HEK293 (cell line): Measurements from ENCODE around the gene ZNF865.

Source experiments
- CTCF ChIA-PET: fragments of 350-600 bp; formaldehyde crosslinking; extraction: SDS; loops from one replicate; lab custom pipeline; 2021; ENCODE audit warnings: antibody characterized with exemption; lab: Yijun Ruan, JAX
- POLR2A ChIA-PET: fragments of 300-600 bp; formaldehyde crosslinking; extraction: SDS; loops from one replicate; lab custom pipeline; 2020; ENCODE audit warnings: antibody characterized with exemption, inconsistent platforms; lab: Yijun Ruan, JAX
- H3K27ac ChIP-seq: fragments of 200-500 bp; sonication (Bioruptor generic); 2 replicates; pipeline ENCODE4 v1.5.1; 2014; ENCODE audit warnings: low read depth, low read length, control low read depth, inconsistent platforms; ENCODE audit errors: extremely low read depth
- H3K36me3 ChIP-seq, 2 experiments: fragments of 200-500 bp in 1 of 2; sonication (Bioruptor generic) in 1 of 2; 1 replicate in 1 of 2; 2 replicates in 1 of 2; pipeline ENCODE4 v1.5.1; 2014 to 2017; ENCODE audit warnings: inconsistent platforms in 2 of 2, low read length in 2 of 2; ENCODE audit not compliant: control insufficient read depth in 2 of 2, insufficient read depth in 1 of 2
- H3K4me1 ChIP-seq: fragments of 200-500 bp; sonication (Bioruptor generic); 2 replicates; pipeline ENCODE4 v1.5.1; 2014; ENCODE audit warnings: mild to moderate bottlenecking, low read length, inconsistent platforms; ENCODE audit not compliant: control insufficient read depth, insufficient read depth
- H3K4me3 ChIP-seq: 2 replicates; pipeline ENCODE4 v1.5.1; 2011; ENCODE audit warnings: low read depth, mild to moderate bottlenecking, control low read depth, low read length, moderate library complexity
- H3K9me3 ChIP-seq: fragments of 200-500 bp; sonication (Bioruptor generic); 2 replicates; pipeline ENCODE4 v1.5.1; 2014; ENCODE audit warnings: low read depth, low read length, inconsistent platforms; ENCODE audit not compliant: control insufficient read depth, insufficient read depth
- ATF2 ChIP-seq: fragments of 450-650 bp; formaldehyde crosslinking; IDR thresholded peaks from 2 replicates; pipeline ENCODE4 v1.5.1; 2016; ENCODE audit warnings: missing biosample characterization, missing genetic modification characterization, low read depth
- FEZF1 ChIP-seq: fragments of 450-650 bp; formaldehyde crosslinking; IDR thresholded peaks from 2 replicates; pipeline ENCODE4 v1.5.1; 2016; ENCODE audit warnings: missing biosample characterization, missing genetic modification characterization
- GLIS2 ChIP-seq: fragments of 450-650 bp; formaldehyde crosslinking; IDR thresholded peaks from 2 replicates; pipeline ENCODE4 v1.5.1; 2016; ENCODE audit warnings: missing biosample characterization, missing genetic modification characterization
- KLF7 ChIP-seq: fragments of 450-650 bp; formaldehyde crosslinking; IDR thresholded peaks from 2 replicates; pipeline ENCODE4 v1.5.1; 2016; ENCODE audit warnings: missing biosample characterization, missing genetic modification characterization, borderline replicate concordance
- SCRT1 ChIP-seq: fragments of 450-650 bp; formaldehyde crosslinking; IDR thresholded peaks from 2 replicates; pipeline ENCODE4 v1.5.1; 2016; ENCODE audit warnings: missing biosample characterization, missing genetic modification characterization, borderline replicate concordance
- SP3 ChIP-seq: fragments of 450-650 bp; formaldehyde crosslinking; IDR thresholded peaks from 2 replicates; pipeline ENCODE4 v1.5.1; 2016; ENCODE audit warnings: missing biosample characterization, missing genetic modification characterization
- ZFP41 ChIP-seq: fragments of 450-650 bp; formaldehyde crosslinking; IDR thresholded peaks from 2 replicates; pipeline ENCODE4 v1.5.1; 2016; ENCODE audit warnings: missing biosample characterization, missing genetic modification characterization, borderline replicate concordance
- ZNF223 ChIP-seq: fragments of 450-650 bp; formaldehyde crosslinking; IDR thresholded peaks from 2 replicates; pipeline ENCODE4 v1.5.1; 2016; ENCODE audit warnings: missing biosample characterization, missing genetic modification characterization
- ZNF274 ChIP-seq, 2 experiments: fragments of 200-500 bp in 1 of 2; fragments of 450-650 bp in 1 of 2; sonication (Bioruptor generic) in 1 of 2; formaldehyde crosslinking in 1 of 2; IDR thresholded peaks; 2 replicates each; pipeline versions ENCODE4 v1.5.1 to v1.6.1; 2014 to 2016; ENCODE audit warnings: borderline replicate concordance in 1 of 2, inconsistent platforms in 1 of 2, low read length in 1 of 2, missing biosample characterization in 1 of 2, missing genetic modification characterization in 1 of 2
- ZNF280C ChIP-seq: fragments of 450-650 bp; formaldehyde crosslinking; IDR thresholded peaks from 2 replicates; pipeline ENCODE4 v1.5.1; 2016; ENCODE audit warnings: missing biosample characterization, missing genetic modification characterization
- ZNF394 ChIP-seq: fragments of 450-650 bp; formaldehyde crosslinking; IDR thresholded peaks from 2 replicates; pipeline ENCODE4 v1.5.1; 2016; ENCODE audit warnings: missing biosample characterization, missing genetic modification characterization, mild to moderate bottlenecking, moderate library complexity, borderline replicate concordance
- ZNF658 ChIP-seq: fragments of 450-650 bp; formaldehyde crosslinking; IDR thresholded peaks from 2 replicates; pipeline ENCODE4; 2016; ENCODE audit warnings: missing biosample characterization, missing genetic modification characterization
- ZNF670 ChIP-seq: fragments of 450-650 bp; formaldehyde crosslinking; IDR thresholded peaks from 2 replicates; pipeline ENCODE4 v1.5.1; 2016; ENCODE audit warnings: missing biosample characterization, missing genetic modification characterization, low read depth
- ZNF830 ChIP-seq: fragments of 450-650 bp; IDR thresholded peaks from 2 replicates; pipeline ENCODE4 v1.5.0; 2018; ENCODE audit warnings: missing biosample characterization, missing genetic modification characterization, low read depth, mild to moderate bottlenecking, moderate library complexity
- ZNF843 ChIP-seq: fragments of 450-650 bp; formaldehyde crosslinking; IDR thresholded peaks from 2 replicates; pipeline ENCODE4 v1.5.1; 2016; ENCODE audit warnings: missing biosample characterization, missing genetic modification characterization
- ZSCAN30 ChIP-seq: fragments of 450-650 bp; IDR thresholded peaks from 2 replicates; pipeline ENCODE4 v1.5.1; 2018; ENCODE audit warnings: missing biosample characterization, mild to moderate bottlenecking, missing genetic modification characterization, moderate library complexity

Gene ZNF865

GRCh38 chr19:55647732-55648584, 42.5 kb downstream of the ZNF865 start, which contains the start of gene CCDC106 (continued):
- TF ChIP-seq ZNF280C (tag by site-specific recombination) (no peak), ZNF830 (tag by site-specific recombination) (no peak), ZNF394 (tag by site-specific recombination) (peak; percentile 45; the same call in 1 of the 2 replicates), ZSCAN30 (tag by site-specific recombination) (0 out of 2 replicates have a peak, but pooled peaks have one; percentile 35), ZNF670 (tag by site-specific recombination) (no peak), ZFP41 (no peak), ZNF274 (IDR thresholded peaks at IDR 0.05; ENCODE audit: low read length) (no peak), ZNF274 (tag by site-specific recombination; IDR thresholded peaks at IDR 0.05; ENCODE audit: borderline replicate concordance) (no peak), ZNF223 (tag by site-specific recombination) (no peak)

GRCh38 chr19:55648585-55649267, 43.3 kb downstream of the ZNF865 start:
- H3K9me3 ChIP-seq = no peaks in the 10 kb centered on the region
- TF ChIP-seq FEZF1 (tag by site-specific recombination) (0 out of 2 replicates have a peak, but pooled peaks have one; percentile 2), ATF2 (tag by site-specific recombination) (no peak), SCRT1 (no peak), SP3 (tag by site-specific recombination) (no peak), ZNF658 (tag by site-specific recombination) (no peak), KLF7 (tag by site-specific recombination) (0 out of 2 replicates have a peak, but pooled peaks have one; percentile 0), ZNF843 (0 out of 2 replicates have a peak, but pooled peaks have one; percentile 7), GLIS2 (tag by site-specific recombination) (peak; percentile 22; the same call in 1 of the 2 replicates)
- H3K36me3 ChIP-seq = peaks cover 12 to 45% of the 10 kb centered on the region in 2 experiments; a peak in 2 of 3 replicates
- ChIA-PET POLR2A (interaction anchor here (1.5 kb wide), 1 partner anchor 23 kb away, joined by 3 read pairs; no protein-coding TSS in a partner anchor), CTCF (interaction anchor here (0.7 to 2.1 kb wide), 7 partner anchors 10 to 1221 kb away, joined by 3 to 7 read pairs (median 4); partner anchors contain the start of gene ZNF784)
- peaks cover 12% of the 10 kb centered on the region for H3K4me1 ChIP-seq
- H3K4me3 ChIP-seq = peak overlapping the region; percentile 96
- peak overlapping the region; percentile 93 for H3K27ac ChIP-seq
